ENCODE data around the gene NDUFV2.

Gene NDUFV2

DNA sequence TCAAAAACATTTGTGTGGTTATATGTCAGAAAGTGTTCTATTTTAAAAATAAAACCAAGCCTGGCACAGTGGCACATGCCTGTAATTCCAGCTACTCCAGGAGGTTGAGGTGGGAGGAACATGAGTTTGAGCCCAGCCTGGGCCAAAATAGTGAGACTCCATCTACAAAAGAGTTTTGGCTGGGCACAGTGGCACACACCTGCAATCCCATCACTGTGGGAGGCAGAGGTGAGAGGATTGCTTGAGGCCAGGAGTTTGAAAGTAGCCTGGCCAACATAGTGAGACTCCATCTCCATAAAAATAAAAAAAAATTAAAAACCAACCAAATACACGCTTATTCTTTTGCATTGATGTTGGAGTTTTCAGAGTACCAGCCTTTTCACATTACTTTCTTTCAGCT lies 43.7 kb downstream of the NDUFV2 start:
- TF ChIP-seq OSR1 (CRISPR knock-in tag; IDR thresholded peaks at IDR 0.05) (no peak), ISL1 (CRISPR knock-in tag; IDR thresholded peaks at IDR 0.05) (no peak), BACH2 (CRISPR knock-in tag; IDR thresholded peaks at IDR 0.05; ENCODE audit: borderline replicate concordance) (no peak), CSDC2 (CRISPR knock-in tag; IDR thresholded peaks at IDR 0.05) (no peak), ZNF8 (CRISPR knock-in tag; IDR thresholded peaks at IDR 0.05) (no peak), ESRRG (CRISPR knock-in tag; IDR thresholded peaks at IDR 0.05) (no peak), ARNTL (CRISPR knock-in tag; IDR thresholded peaks at IDR 0.05; ENCODE audit: borderline replicate concordance, low read depth) (no peak), SNAI2 (CRISPR knock-in tag; IDR thresholded peaks at IDR 0.05) (no peak), GLIS3 (CRISPR knock-in tag; IDR thresholded peaks at IDR 0.05) (no peak), TOX (CRISPR knock-in tag; IDR thresholded peaks at IDR 0.05; ENCODE audit: borderline replicate concordance) (no peak), ZNF70 (CRISPR knock-in tag; IDR thresholded peaks at IDR 0.05) (no peak), PPARA (CRISPR knock-in tag; IDR thresholded peaks at IDR 0.05; ENCODE audit: borderline replicate concordance) (no peak), ZC3H10 (CRISPR knock-in tag; IDR thresholded peaks at IDR 0.05) (no peak), ZFP30 (CRISPR knock-in tag; IDR thresholded peaks at IDR 0.05) (no peak)
- TF ChIP-seq, protein P1, sequence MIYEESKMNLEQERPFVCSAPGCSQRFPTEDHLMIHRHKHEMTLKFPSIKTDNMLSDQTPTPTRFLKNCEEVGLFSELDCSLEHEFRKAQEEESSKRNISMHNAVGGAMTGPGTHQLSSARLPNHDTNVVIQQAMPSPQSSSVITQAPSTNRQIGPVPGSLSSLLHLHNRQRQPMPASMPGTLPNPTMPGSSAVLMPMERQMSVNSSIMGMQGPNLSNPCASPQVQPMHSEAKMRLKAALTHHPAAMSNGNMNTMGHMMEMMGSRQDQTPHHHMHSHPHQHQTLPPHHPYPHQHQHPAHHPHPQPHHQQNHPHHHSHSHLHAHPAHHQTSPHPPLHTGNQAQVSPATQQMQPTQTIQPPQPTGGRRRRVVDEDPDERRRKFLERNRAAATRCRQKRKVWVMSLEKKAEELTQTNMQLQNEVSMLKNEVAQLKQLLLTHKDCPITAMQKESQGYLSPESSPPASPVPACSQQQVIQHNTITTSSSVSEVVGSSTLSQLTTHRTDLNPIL (CRISPR knock-in tag; IDR thresholded peaks at IDR 0.05; ENCODE audit: low read depth) = no peak
- TF ChIP-seq, protein P2, sequence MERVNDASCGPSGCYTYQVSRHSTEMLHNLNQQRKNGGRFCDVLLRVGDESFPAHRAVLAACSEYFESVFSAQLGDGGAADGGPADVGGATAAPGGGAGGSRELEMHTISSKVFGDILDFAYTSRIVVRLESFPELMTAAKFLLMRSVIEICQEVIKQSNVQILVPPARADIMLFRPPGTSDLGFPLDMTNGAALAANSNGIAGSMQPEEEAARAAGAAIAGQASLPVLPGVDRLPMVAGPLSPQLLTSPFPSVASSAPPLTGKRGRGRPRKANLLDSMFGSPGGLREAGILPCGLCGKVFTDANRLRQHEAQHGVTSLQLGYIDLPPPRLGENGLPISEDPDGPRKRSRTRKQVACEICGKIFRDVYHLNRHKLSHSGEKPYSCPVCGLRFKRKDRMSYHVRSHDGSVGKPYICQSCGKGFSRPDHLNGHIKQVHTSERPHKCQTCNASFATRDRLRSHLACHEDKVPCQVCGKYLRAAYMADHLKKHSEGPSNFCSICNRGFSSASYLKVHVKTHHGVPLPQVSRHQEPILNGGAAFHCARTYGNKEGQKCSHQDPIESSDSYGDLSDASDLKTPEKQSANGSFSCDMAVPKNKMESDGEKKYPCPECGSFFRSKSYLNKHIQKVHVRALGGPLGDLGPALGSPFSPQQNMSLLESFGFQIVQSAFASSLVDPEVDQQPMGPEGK (CRISPR knock-in tag; IDR thresholded peaks at IDR 0.05; ENCODE audit: borderline replicate concordance) = no peak
- TF ChIP-seq, protein P3, sequence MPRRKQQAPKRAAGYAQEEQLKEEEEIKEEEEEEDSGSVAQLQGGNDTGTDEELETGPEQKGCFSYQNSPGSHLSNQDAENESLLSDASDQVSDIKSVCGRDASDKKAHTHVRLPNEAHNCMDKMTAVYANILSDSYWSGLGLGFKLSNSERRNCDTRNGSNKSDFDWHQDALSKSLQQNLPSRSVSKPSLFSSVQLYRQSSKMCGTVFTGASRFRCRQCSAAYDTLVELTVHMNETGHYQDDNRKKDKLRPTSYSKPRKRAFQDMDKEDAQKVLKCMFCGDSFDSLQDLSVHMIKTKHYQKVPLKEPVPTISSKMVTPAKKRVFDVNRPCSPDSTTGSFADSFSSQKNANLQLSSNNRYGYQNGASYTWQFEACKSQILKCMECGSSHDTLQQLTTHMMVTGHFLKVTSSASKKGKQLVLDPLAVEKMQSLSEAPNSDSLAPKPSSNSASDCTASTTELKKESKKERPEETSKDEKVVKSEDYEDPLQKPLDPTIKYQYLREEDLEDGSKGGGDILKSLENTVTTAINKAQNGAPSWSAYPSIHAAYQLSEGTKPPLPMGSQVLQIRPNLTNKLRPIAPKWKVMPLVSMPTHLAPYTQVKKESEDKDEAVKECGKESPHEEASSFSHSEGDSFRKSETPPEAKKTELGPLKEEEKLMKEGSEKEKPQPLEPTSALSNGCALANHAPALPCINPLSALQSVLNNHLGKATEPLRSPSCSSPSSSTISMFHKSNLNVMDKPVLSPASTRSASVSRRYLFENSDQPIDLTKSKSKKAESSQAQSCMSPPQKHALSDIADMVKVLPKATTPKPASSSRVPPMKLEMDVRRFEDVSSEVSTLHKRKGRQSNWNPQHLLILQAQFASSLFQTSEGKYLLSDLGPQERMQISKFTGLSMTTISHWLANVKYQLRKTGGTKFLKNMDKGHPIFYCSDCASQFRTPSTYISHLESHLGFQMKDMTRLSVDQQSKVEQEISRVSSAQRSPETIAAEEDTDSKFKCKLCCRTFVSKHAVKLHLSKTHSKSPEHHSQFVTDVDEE (CRISPR knock-in tag; IDR thresholded peaks at IDR 0.05) = no peak
- TF ChIP-seq, protein P4, sequence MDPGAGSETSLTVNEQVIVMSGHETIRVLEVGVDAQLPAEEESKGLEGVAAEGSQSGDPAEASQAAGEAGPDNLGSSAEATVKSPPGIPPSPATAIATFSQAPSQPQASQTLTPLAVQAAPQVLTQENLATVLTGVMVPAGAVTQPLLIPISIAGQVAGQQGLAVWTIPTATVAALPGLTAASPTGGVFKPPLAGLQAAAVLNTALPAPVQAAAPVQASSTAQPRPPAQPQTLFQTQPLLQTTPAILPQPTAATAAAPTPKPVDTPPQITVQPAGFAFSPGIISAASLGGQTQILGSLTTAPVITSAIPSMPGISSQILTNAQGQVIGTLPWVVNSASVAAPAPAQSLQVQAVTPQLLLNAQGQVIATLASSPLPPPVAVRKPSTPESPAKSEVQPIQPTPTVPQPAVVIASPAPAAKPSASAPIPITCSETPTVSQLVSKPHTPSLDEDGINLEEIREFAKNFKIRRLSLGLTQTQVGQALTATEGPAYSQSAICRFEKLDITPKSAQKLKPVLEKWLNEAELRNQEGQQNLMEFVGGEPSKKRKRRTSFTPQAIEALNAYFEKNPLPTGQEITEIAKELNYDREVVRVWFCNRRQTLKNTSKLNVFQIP (CRISPR knock-in tag; IDR thresholded peaks at IDR 0.05; ENCODE audit: borderline replicate concordance, low read depth) = no peak
- no peak for ATAC-seq

DNA sequence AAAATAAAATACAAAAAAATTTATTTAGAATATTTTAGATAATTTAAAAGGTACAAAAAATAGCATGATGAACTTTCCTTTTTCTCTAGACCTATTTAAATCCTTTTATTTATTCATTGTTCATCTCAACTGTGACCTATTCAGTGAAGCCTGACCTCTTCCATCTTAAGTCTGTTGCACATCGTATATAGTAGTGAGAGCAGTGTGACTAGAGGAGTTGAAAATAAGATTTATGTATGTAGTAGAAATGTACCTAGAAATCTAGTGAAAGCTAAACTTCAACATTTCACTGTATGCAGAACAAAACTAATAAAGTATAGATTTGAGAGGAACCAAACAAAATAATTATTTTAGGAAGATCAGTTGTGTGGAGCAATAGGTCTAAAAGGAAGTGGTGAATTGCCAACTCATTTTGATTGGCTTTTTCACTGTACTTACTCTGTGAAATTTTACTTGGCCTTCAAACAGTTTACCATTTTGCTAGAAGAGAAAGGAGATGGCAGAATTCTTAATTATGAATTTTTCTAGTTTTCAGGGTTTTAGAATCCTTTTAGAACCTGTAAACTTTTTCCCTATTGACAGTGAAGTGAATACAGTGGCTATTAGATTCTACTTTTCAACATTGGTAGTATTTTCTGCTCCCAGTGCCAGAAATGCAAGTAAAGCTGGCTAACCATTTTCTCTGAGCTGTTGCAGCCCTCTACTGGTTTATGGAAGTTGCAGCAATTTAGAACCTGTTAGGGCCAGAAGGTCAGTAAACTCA lies 45.1 kb downstream of the NDUFV2 start:
- TF ChIP-seq, protein P4 (CRISPR knock-in tag; IDR thresholded peaks at IDR 0.05; ENCODE audit: borderline replicate concordance, low read depth) = no peak
- TF ChIP-seq, protein P1 (CRISPR knock-in tag; IDR thresholded peaks at IDR 0.05; ENCODE audit: low read depth) = no peak
- TF ChIP-seq PPARA (CRISPR knock-in tag; IDR thresholded peaks at IDR 0.05; ENCODE audit: borderline replicate concordance) (no peak), OSR1 (CRISPR knock-in tag; IDR thresholded peaks at IDR 0.05) (no peak), SNAI2 (CRISPR knock-in tag; IDR thresholded peaks at IDR 0.05) (no peak), GLIS3 (CRISPR knock-in tag; IDR thresholded peaks at IDR 0.05) (no peak), ISL1 (CRISPR knock-in tag; IDR thresholded peaks at IDR 0.05) (no peak), ZC3H10 (CRISPR knock-in tag; IDR thresholded peaks at IDR 0.05) (no peak), ZNF565 (CRISPR knock-in tag; conservative IDR thresholded peaks at IDR 0.05; ENCODE audit: low read depth) (no peak), ZNF8 (CRISPR knock-in tag; IDR thresholded peaks at IDR 0.05) (no peak), TOX (CRISPR knock-in tag; IDR thresholded peaks at IDR 0.05; ENCODE audit: borderline replicate concordance) (no peak), BACH2 (CRISPR knock-in tag; IDR thresholded peaks at IDR 0.05; ENCODE audit: borderline replicate concordance) (no peak), ZFP30 (CRISPR knock-in tag; IDR thresholded peaks at IDR 0.05) (no peak)
- TF ChIP-seq, protein P3 (CRISPR knock-in tag; IDR thresholded peaks at IDR 0.05) = no peak
- peak; percentile 97 for ATAC-seq
